ENCODE results near the gene PPP2R5D.

PPP2R5D gene

GRCh38 chr6:43037197-43037596, 52.8 kb downstream of the PPP2R5D start:
- H3K79me2 ChIP-seq (ENCODE audit: low read length) = no peaks in the 10 kb centered on the region
- no peaks in the 10 kb centered on the region for H3K9me2 ChIP-seq (replicated peaks; ENCODE audit: insufficient read depth, low read length)
- H3K4me1 ChIP-seq (ENCODE audit: low read length) = peaks cover 4% of the 10 kb centered on the region; the same call in 1 of the 2 replicates
- H3K9ac ChIP-seq (ENCODE audit: low read length) = no peak overlapping the region
- H3K27me3 ChIP-seq (replicated peaks; ENCODE audit: insufficient read depth, low read length) = no peaks in the 10 kb centered on the region
- H3K9me3 ChIP-seq (replicated peaks; ENCODE audit: insufficient read depth, low read length) = no peaks in the 10 kb centered on the region
- H3K4me2 ChIP-seq (ENCODE audit: low read depth, low read length) = no peak overlapping the region
- no peak for DNase-seq
- H3F3A ChIP-seq (ENCODE audit: insufficient read depth, low read length) = no peaks in the 10 kb centered on the region
- H3K27ac ChIP-seq (ENCODE audit: low read length) = no peak overlapping the region
- H4K20me1 ChIP-seq (ENCODE audit: insufficient read depth, low read length) = no peaks in the 10 kb centered on the region
- TF ChIP-seq EZH2 (optimal IDR thresholded peaks at IDR 0.05; ENCODE audit: low read depth, low read length) (no peak), CTCF (IDR thresholded peaks at IDR 0.05; ENCODE audit: low read length) (no peak), EZH2phosphoT487 (IDR thresholded peaks at IDR 0.05; ENCODE audit: low read length) (no peak)
- H3K36me3 ChIP-seq (replicated peaks; ENCODE audit: insufficient read depth, low read length) = no peaks in the 10 kb centered on the region
- no peak overlapping the region for H2AFZ ChIP-seq (ENCODE audit: low read length)
- no peak overlapping the region for H3K4me3 ChIP-seq (ENCODE audit: low read length)

DNA sequence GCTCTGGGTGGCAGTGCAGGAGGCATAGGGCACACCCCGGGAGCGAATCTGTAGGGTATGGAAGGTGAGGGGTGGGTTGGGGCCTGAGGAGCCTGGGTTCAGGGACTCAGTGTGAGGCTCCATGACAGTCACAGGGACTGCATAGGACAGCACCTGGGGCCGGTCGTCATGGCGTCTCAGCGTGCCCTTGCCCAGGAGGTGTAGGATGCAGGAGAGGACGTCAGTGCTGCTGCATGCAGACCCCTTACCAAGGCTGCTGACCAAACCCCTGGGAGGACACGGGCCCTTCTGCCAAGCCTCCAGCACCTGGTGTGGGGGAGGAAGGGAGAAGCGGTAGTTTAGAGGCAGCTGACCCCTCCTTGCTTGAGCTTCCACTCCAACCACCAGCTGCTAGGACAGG, 53.3 kb downstream of the PPP2R5D start:
- Histone ChIP-seq H3K4me1 (ENCODE audit: low read length) (peaks cover 4% of the 10 kb centered on the region; the same call in 1 of the 2 replicates), H3K27ac (ENCODE audit: low read length) (no peak overlapping the region), H3K79me2 (ENCODE audit: low read length) (no peaks in the 10 kb centered on the region), H3K9me3 (replicated peaks; ENCODE audit: insufficient read depth, low read length) (no peaks in the 10 kb centered on the region), H3K36me3 (replicated peaks; ENCODE audit: insufficient read depth, low read length) (no peaks in the 10 kb centered on the region), H3K27me3 (replicated peaks; ENCODE audit: insufficient read depth, low read length) (no peaks in the 10 kb centered on the region), H4K20me1 (ENCODE audit: insufficient read depth, low read length) (no peaks in the 10 kb centered on the region), H3F3A (ENCODE audit: insufficient read depth, low read length) (no peaks in the 10 kb centered on the region), H2AFZ (ENCODE audit: low read length) (no peak overlapping the region), H3K4me2 (ENCODE audit: low read depth, low read length) (no peak overlapping the region), H3K9me2 (replicated peaks; ENCODE audit: insufficient read depth, low read length) (no peaks in the 10 kb centered on the region), H3K9ac (ENCODE audit: low read length) (no peak overlapping the region), H3K4me3 (ENCODE audit: low read length) (no peak overlapping the region)
- no peak for TF ChIP-seq EZH2 (optimal IDR thresholded peaks at IDR 0.05; ENCODE audit: low read depth, low read length)
- TF ChIP-seq EZH2phosphoT487 (IDR thresholded peaks at IDR 0.05; ENCODE audit: low read length) = no peak
- TF ChIP-seq CTCF (IDR thresholded peaks at IDR 0.05; ENCODE audit: low read length) = no peak
- DNase-seq = no peak

GRCh38 chr6:43038727-43039126, 54.4 kb downstream of the PPP2R5D start:
- Histone ChIP-seq H3K4me1 (ENCODE audit: low read length) (peaks cover 4% of the 10 kb centered on the region; the same call in 1 of the 2 replicates), H3K4me3 (ENCODE audit: low read length) (no peak overlapping the region), H3K4me2 (ENCODE audit: low read depth, low read length) (no peak overlapping the region), H3K9me3 (replicated peaks; ENCODE audit: insufficient read depth, low read length) (no peaks in the 10 kb centered on the region), H3K9me2 (replicated peaks; ENCODE audit: insufficient read depth, low read length) (no peaks in the 10 kb centered on the region), H3F3A (ENCODE audit: insufficient read depth, low read length) (no peaks in the 10 kb centered on the region), H3K79me2 (ENCODE audit: low read length) (no peaks in the 10 kb centered on the region), H3K27ac (ENCODE audit: low read length) (no peak overlapping the region), H4K20me1 (ENCODE audit: insufficient read depth, low read length) (no peaks in the 10 kb centered on the region), H3K27me3 (replicated peaks; ENCODE audit: insufficient read depth, low read length) (no peaks in the 10 kb centered on the region), H2AFZ (ENCODE audit: low read length) (no peak overlapping the region), H3K36me3 (replicated peaks; ENCODE audit: insufficient read depth, low read length) (no peaks in the 10 kb centered on the region), H3K9ac (ENCODE audit: low read length) (no peak overlapping the region)
- no peak for DNase-seq
- TF ChIP-seq EZH2phosphoT487 (IDR thresholded peaks at IDR 0.05; ENCODE audit: low read length) (no peak), CTCF (IDR thresholded peaks at IDR 0.05; ENCODE audit: low read length) (no peak), EZH2 (optimal IDR thresholded peaks at IDR 0.05; ENCODE audit: low read depth, low read length) (no peak)

All from MM.1S (cell line).